ENCODE measurements around the gene CCNF.
A peak's percentile ranks its signal among the peaks of the same experiment; 100 is the strongest.

The CCNF gene

GRCh38 chr16:2450975-2451381, 21.7 kb downstream of the CCNF start:
- no peak overlapping the region for H3K4me3 ChIP-seq (ENCODE audit: low read length)
- no peak for DNase-seq (ENCODE audit: low read depth, low spot score)

DNA sequence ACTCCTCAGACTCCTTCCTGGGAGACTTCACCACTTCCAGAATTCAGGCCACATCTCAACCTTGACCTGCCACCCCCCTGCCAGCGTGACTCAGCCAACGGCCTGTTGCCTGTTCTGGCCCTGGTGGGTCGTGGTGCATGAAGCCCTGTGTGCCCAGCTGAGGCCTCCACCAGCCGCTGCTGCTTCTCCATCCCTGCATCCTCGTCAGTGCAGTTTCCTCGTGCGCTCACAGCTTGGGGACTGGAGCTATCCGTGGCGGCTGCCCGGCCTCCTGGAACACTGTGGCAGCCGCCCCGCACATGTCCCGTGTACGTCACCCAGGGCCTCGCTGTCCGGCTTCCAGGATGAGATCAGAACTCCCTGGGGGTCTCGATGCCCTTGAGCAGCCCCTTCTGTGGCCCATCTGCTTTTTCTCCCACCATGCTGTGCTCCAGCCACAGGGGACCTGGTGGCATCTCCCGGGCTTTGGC, 22.6 kb downstream of the CCNF start:
- DNase-seq (ENCODE audit: low read depth, low spot score): no peak
- no peak overlapping the region for H3K4me3 ChIP-seq (ENCODE audit: low read length)

DNA sequence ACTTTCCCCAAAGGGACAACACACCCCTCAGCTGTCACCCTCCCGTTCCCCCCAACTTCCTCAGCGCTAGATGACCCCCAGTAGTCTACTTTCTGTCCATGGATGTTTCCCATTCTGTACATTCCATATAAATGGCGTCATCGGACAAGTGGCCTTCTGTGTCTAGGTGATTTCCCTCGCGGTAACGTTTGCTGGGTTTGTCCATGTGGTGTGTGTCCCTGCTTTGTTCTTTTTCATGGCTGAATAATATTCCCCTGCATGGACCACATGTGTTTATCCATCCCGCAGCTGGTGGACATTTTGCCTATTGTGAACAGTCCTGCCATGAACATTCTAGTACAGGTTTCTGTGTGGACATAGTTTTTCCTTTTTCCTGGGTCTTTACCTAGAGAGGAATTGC, 23.4 kb downstream of the CCNF start:
- H3K4me3 ChIP-seq (ENCODE audit: low read length): no peak overlapping the region
- DNase-seq (ENCODE audit: low read depth, low spot score): no peak

DNA sequence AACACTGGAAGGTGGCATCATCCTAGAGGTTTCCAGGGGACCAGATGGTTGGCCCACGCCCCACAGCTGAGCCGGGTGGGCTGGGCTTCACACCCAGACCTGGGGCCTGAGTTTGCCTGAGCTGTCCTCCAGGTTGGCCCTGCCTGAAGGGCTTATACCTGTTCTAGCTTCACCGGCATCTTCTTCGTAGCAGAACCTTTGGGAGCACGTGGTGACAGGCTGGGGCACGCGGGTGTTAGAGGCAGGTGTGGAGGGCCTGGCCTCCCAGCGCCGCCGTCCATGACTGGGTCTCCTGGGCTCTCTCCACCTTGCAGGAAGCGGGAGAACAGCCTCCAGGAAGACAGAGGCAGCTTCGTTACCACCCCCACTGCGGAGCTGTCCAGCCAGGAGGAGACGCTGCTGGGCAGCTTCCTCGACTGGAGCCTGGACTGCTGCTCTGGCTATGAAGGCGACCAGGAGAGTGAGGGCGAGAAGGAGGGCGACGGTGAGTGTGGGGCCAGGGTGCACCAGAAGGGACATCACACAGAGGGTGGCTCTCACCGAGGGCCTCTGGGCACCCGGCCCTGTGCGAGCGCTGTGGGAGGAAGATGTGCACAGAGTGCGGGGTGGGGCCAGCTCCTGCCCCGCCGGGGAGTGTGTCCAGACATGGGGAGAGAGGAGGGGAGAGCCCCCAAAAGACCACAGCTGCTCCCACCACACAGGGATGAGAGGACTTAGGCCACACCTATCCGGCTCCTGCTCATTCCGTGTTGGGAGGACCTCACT, 26.0 kb downstream of the CCNF start:
- no peak for DNase-seq (ENCODE audit: low read depth, low spot score)
- H3K4me3 ChIP-seq (ENCODE audit: low read length): no peak overlapping the region

- DNase-seq (ENCODE audit: low read depth, low spot score): no peak
- H3K4me3 ChIP-seq (ENCODE audit: low read length): no peak overlapping the region
These were observed 27.4 kb downstream of the CCNF start for GRCh38 chr16:2456551-2457153.

- no peak overlapping the region for H3K4me3 ChIP-seq (ENCODE audit: low read length)
- DNase-seq (ENCODE audit: low read depth, low spot score): no peak
These were observed 28.0 kb downstream of the CCNF start for GRCh38 chr16:2457267-2457666.

GRCh38 chr16:2457946-2458345, 28.7 kb downstream of the CCNF start:
- H3K4me3 ChIP-seq (ENCODE audit: low read length): no peak overlapping the region
- no peak for DNase-seq (ENCODE audit: low read depth, low spot score)

GRCh38 chr16:2458887-2459646, 29.8 kb downstream of the CCNF start:
- no peak for DNase-seq (ENCODE audit: low read depth, low spot score)
- peak overlapping the region; percentile 71 for H3K4me3 ChIP-seq (ENCODE audit: low read length)

DNA sequence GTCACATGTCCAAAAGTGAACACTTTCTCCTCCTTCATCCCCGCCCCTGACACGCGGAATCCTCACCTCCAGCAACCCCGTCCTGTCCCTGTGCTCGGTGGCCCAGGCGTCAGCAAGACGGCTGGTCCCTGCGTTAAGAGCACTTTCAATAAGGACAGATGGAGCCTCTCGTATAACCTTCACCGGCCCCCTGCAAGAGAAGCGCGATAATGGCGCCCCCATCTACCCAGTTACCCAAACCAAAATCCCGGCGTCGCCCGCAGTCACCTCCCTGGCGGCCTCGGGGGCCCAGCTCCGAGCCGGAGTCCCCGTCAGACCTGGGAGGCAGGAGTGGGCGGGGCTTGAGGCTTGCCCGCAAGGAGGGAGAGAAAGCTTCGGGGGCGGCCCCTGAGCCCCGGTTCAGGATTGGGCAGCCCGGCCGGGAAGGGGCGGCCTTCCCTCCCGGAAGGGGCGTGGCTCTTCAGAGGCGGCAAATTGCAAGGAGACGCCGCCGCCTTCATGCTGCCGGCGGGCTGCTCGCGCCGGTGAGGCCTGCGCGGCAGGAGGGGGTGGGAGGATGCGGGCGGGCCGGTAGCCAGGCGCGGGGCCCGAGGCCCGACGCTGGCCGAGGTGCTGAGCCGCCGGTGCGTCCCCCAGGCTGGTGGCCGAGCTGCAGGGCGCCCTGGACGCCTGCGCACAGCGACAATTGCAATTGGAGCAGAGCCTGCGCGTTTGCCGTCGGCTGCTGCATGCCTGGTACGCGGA, 30.6 kb downstream of the CCNF start, which contains the start of gene TEDC2:
TEDC2 (plus strand) TSS at position 463 of the 744 bp plus-strand sequence; CDS start at position 499, 36 bp downstream.
- DNase-seq (ENCODE audit: low read depth, low spot score): peak; percentile 92
- H3K4me3 ChIP-seq (ENCODE audit: low read length): peak within 1 kb of the TSS; percentile 71

DNA sequence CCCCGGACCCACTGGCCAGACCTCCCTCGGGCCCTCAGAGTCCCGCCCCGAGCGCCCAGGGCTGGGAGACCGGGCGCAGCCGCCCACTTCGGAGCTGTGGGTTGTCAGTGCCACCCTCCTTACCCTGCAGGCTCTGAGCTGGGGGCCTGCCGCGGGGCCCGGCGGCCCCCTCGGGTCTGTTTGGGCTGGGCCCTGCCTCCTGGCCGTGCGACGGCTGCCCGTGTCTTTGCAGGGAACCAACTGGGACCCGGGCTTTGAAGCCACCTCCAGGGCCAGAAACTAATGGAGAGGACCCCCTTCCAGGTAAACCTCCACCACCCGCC, 31.1 kb downstream of the CCNF start:
- no peak for DNase-seq (ENCODE audit: low read depth, low spot score)
- H3K4me3 ChIP-seq (ENCODE audit: low read length): peak overlapping the region; percentile 71

DNA sequence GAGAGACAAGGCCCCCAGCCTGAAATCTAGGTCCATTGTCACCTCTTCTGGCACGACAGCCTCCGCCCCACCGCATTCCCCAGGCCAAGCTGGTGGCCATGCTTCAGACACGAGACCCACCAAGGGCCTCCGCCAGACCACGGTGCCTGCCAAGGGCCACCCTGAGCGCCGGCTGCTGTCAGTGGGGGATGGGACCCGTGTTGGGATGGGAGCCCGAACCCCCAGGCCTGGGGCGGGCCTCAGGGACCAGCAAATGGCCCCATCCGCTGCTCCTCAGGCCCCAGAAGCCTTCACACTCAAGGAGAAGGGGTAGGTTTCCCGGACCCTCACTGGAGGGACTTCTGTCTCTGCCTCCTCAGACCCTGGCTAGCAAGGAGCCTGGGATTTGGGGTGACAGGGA, 31.7 kb downstream of the CCNF start:
- DNase-seq (ENCODE audit: low read depth, low spot score): no peak
- peak overlapping the region; percentile 71 for H3K4me3 ChIP-seq (ENCODE audit: low read length)

- no peak for DNase-seq (ENCODE audit: low read depth, low spot score)
- no peak overlapping the region for H3K4me3 ChIP-seq (ENCODE audit: low read length)
These were observed 33.0 kb downstream of the CCNF start for GRCh38 chr16:2462031-2462866.

GRCh38 chr16:2464333-2464732, 35.1 kb downstream of the CCNF start:
- DNase-seq (ENCODE audit: low read depth, low spot score): no peak
- H3K4me3 ChIP-seq (ENCODE audit: low read length): no peak overlapping the region

DNA sequence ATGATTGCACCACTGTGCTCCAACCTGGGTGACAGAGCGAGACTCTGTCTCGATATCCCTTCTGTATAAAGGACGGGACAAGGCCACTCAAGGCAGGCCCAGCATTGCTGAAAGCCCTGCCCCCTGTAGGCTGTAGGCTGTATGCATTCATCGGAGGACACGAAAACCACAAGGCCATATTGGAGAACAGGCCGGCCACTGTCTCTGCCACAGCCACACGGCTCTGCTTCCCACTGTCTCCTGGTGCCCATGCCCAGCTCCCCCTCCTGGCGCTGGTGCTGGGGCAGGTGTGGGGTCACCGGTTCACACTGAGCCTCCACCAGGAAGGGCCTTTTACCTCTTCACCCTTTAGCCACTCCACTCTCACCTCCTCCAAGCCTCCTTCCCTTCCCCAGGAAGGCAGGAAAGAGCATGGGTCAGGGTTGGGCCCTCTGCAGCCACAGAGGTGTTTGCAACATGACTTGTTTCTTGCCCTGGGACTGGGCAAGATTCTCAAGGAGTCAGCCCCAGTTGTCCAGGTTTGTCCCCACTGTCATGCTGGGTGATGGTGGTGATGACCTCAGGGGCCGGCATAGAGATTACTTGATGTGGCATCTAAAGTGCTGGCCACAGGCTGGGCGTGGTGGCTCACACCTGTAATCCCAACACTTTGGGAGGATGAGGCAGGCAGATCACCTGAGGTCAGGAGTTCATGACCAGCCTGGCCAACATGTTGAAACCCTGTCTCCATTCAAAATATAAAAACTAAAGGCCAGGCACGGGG, 36.6 kb downstream of the CCNF start:
- no peak for DNase-seq (ENCODE audit: low read depth, low spot score)
- no peak overlapping the region for H3K4me3 ChIP-seq (ENCODE audit: low read length)

DNA sequence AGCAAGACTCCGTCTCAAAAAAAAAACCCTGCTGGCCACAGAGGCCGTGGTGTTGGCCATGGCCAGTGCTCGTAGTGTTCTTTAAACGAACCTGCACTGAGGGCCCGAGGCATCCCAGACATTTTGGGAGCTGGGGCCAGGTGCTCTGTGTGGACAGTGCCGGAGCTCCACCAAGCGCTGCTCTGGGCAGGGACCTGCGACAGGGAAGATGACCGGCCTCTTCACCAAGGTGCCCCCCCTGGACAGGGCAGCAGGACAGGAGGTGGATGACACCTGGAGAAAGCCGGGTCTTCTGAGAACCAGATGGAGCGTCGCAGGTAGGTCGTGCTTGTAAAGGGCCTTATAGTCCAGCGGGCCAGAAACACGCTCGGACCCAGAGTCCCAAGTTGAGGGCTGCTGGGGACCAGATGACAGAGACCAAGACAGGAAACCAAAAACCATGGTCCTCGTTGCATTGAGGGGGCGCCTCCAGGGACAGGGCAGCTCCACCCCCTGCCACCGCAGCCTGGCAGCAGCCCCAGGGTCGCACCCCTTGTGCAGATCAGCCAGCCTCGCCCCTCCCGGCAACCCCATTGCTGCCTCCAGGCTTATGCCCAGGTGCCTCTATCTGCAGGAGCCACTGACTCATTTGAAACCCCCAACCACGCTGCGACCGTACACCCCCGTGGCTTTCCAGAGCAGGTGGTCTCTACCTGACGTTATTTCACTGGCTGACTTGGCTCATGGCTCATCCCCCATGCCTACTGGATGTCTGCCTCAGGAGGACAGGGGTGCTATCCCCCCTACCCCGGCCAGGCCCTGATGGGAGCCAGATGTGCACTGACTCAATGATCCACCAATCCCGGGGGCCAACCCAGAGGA, 37.6 kb downstream of the CCNF start:
- H3K4me3 ChIP-seq (ENCODE audit: low read length): no peak overlapping the region

GRCh38 chr16:2467528-2468232, 38.4 kb downstream of the CCNF start:
- no peak overlapping the region for H3K4me3 ChIP-seq (ENCODE audit: low read length)
- no peak for DNase-seq (ENCODE audit: low read depth, low spot score)

More for the DNA sequence above, 37.6 kb downstream of the CCNF start:
- no peak for DNase-seq (ENCODE audit: low read depth, low spot score)

Measured in Jurkat, Clone E6-1 (cell line).